ENCODE measurements around the gene ASAP3. TPM values are rescaled to one million over a fixed set of nuclear protein-coding genes. Genes with fewer than 3 reads are reported as not detected.

Gene ASAP3
- total and polyA plus RNA-seq, 2 experiments from 2014 or later: 28.0 to 98.2 TPM

DNA sequence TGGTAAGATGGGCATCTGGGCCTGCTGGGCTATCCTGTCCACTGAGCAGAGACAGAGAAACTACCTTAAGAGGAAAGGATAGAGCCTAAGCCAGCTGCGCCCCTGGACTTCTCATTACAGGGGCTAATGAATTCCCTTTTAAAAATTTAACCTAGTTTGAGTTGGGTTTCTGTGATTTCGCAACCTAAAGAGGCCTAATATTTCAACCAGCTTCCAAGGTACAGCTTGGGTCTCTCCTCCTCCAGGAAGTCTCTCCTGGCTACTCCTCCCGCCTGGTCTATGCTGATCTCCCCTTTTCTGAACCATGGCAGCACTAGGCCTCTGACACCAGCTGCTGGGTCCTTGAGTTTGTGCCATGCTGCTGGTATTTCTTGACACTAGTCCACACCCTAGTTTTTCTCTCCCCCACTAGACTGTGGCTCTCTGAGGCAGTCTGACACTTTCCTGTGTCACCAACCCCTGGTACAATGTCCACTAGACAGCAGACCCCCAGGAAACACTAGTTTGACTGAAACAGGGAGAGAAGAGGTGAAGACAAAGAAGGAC lies 30.5 kb downstream of the ASAP3 start:
- Histone ChIP-seq H3K27me3 (ENCODE audit: insufficient read depth) (no peaks in the 10 kb centered on the region), H3K4me3 (no peak overlapping the region), H3K27ac (ENCODE audit: low read depth) (no peak overlapping the region), H4K20me1 (replicated peaks; ENCODE audit: insufficient read depth) (peaks cover 6% of the 10 kb centered on the region), H3K4me1 (ENCODE audit: insufficient read depth) (no peaks in the 10 kb centered on the region), H3K36me3 (ENCODE audit: insufficient read depth) (0 out of 2 replicates have a peak, but pooled peaks cover 4% of the 10 kb centered on the region), H3F3A (replicated peaks; ENCODE audit: low read depth) (no peaks in the 10 kb centered on the region), H3K4me2 (no peak overlapping the region), H3K9me2 (ENCODE audit: insufficient read depth) (no peaks in the 10 kb centered on the region), H2AFZ (no peak overlapping the region), H3K79me2 (replicated peaks; ENCODE audit: insufficient read depth) (no peaks in the 10 kb centered on the region)
- no peak for DNase-seq (ENCODE audit: low spot score)
- Mint-ChIP-seq H3K9me3 (no peaks in the 10 kb centered on the region), H3K4me3 (no peak overlapping the region; the same call in 2 of the 3 replicates), H3K36me3 (ENCODE audit: low read depth) (peaks cover 15% of the 10 kb centered on the region), H3K27me3 (ENCODE audit: insufficient read depth, low read depth, poor library complexity) (peaks cover 4% of the 10 kb centered on the region), H3K27ac (no peak overlapping the region; the same call in 1 of the 2 replicates), H3K4me1 (no peaks in the 10 kb centered on the region)
- no peak for TF ChIP-seq NANOG (IDR thresholded peaks at IDR 0.05; ENCODE audit: borderline replicate concordance)
- TF ChIP-seq EZH2 (IDR thresholded peaks at IDR 0.05; ENCODE audit: low read depth, unreplicated experiment): no peak
- TF ChIP-seq ETS1 (IDR thresholded peaks at IDR 0.05): no peak
- TF ChIP-seq EZH2phosphoT487 (IDR thresholded peaks at IDR 0.05; ENCODE audit: unreplicated experiment): no peak
- no peak for TF ChIP-seq STAT1 (IDR thresholded peaks at IDR 0.05; ENCODE audit: unreplicated experiment)
- no peak for TF ChIP-seq ZNF462 (CRISPR knock-in tag; IDR thresholded peaks at IDR 0.05)
- no peak for TF ChIP-seq CREB1 (CRISPR knock-in tag; IDR thresholded peaks at IDR 0.05; ENCODE audit: low read depth)
- TF ChIP-seq JUNB (IDR thresholded peaks at IDR 0.05; ENCODE audit: unreplicated experiment): no peak
- no peak for ATAC-seq
